ENCODE measurements around the gene MLC1. TPM values are rescaled to one million over a fixed set of nuclear protein-coding genes. Genes with fewer than 3 reads are reported as not detected.

Gene MLC1
- total RNA-seq, 1 experiment from 2014 or later = not detected

GRCh38 chr22:50115693-50116092, 30.5 kb upstream of the MLC1 start:
- intact Hi-C loops (cut with micrococcal nuclease; ENCODE audit: unreplicated experiment) = no loop called here
- Histone ChIP-seq H3K9me3 (ENCODE audit: control insufficient read depth, insufficient read depth, low read depth, low read length) (no peaks in the 10 kb centered on the region), H3K27ac (ENCODE audit: low read length) (no peak overlapping the region), H3K36me3 (ENCODE audit: control insufficient read depth, insufficient read depth, low read length) (no peaks in the 10 kb centered on the region), H3K27me3 (ENCODE audit: control insufficient read depth, insufficient read depth, low read length) (no peaks in the 10 kb centered on the region), H3K4me3 (ENCODE audit: low read depth in 2 of 2, low read length in 2 of 2) (no peak overlapping the region), H3K4me1 (ENCODE audit: control insufficient read depth, insufficient read depth, low read length) (peaks cover 6% of the 10 kb centered on the region; the same call in 1 of the 2 replicates)
- ChIA-PET POLR2A (no interaction called here), CTCF (no interaction called here)
- no peak for DNase-seq (ENCODE audit: low read depth, low spot score)
- TF ChIP-seq CTCF (IDR thresholded peaks at IDR 0.05) (no peak), POLR2AphosphoS5 (IDR thresholded peaks at IDR 0.05; ENCODE audit: low read depth, low read length) (no peak), TCF7L2 (IDR thresholded peaks at IDR 0.05; ENCODE audit: low read depth, low read length) (no peak), REST (IDR thresholded peaks at IDR 0.05; ENCODE audit: insufficient read depth in 1 of 2, low read depth in 2 of 2, low read length in 1 of 2) (no peak), SIN3A (IDR thresholded peaks at IDR 0.05; ENCODE audit: borderline replicate concordance, insufficient read depth, low read depth, low read length) (no peak)
- no TSS peak for BruUV-seq (replicated peaks)
- ATAC-seq = no peak
- in situ Hi-C loops (cut with HindIII; ENCODE audit: low pct_unique_long_range_greater_than_20kb, low sequenced_read_pairs) = no loop called here

GRCh38 chr22:50114221-50115021, 29.2 kb upstream of the MLC1 start:
- ChIA-PET POLR2A (interaction anchor here (0.7 kb wide), 1 partner anchor 293 kb away, joined by 3 read pairs; no protein-coding TSS in a partner anchor), CTCF (no interaction called here)
- H3K27me3 ChIP-seq (ENCODE audit: control insufficient read depth, insufficient read depth, low read length) = no peaks in the 10 kb centered on the region
- peaks cover 6% of the 10 kb centered on the region; the same call in 1 of the 2 replicates for H3K4me1 ChIP-seq (ENCODE audit: control insufficient read depth, insufficient read depth, low read length)
- H3K36me3 ChIP-seq (ENCODE audit: control insufficient read depth, insufficient read depth, low read length) = no peaks in the 10 kb centered on the region
- intact Hi-C loops (cut with micrococcal nuclease; ENCODE audit: unreplicated experiment) (no loop called here), in situ Hi-C loops (cut with HindIII; ENCODE audit: low pct_unique_long_range_greater_than_20kb, low sequenced_read_pairs) (no loop called here)
- peak overlapping the region in 1 of 2 experiments; percentile 12; a peak in 1 of 4 replicates for H3K4me3 ChIP-seq (ENCODE audit: low read depth in 2 of 2, low read length in 2 of 2)
- H3K9me3 ChIP-seq (ENCODE audit: control insufficient read depth, insufficient read depth, low read depth, low read length) = no peaks in the 10 kb centered on the region
- BruUV-seq (replicated peaks) = no TSS peak
- no peak for DNase-seq (ENCODE audit: low read depth, low spot score)
- peak; percentile 47 for ATAC-seq
- TF ChIP-seq SIN3A (IDR thresholded peaks at IDR 0.05; ENCODE audit: borderline replicate concordance, insufficient read depth, low read depth, low read length) (no peak), REST (IDR thresholded peaks at IDR 0.05; ENCODE audit: insufficient read depth in 1 of 2, low read depth in 2 of 2, low read length in 1 of 2) (no peak), POLR2AphosphoS5 (IDR thresholded peaks at IDR 0.05; ENCODE audit: low read depth, low read length) (no peak), CTCF (IDR thresholded peaks at IDR 0.05) (no peak), TCF7L2 (IDR thresholded peaks at IDR 0.05; ENCODE audit: low read depth, low read length) (no peak)
- H3K27ac ChIP-seq (ENCODE audit: low read length) = peak overlapping the region; percentile 12; the same call in 1 of the 2 replicates
